GM19395 (cell line): Measurements from ENCODE around the gene MSX1.

Experiments
- ATAC-seq: cut with Tn5 transposase; IDR thresholded peaks from one replicate; pipeline ENCODE4 v1.9.1; 2021; ENCODE audit warnings: mild to moderate bottlenecking, moderate library complexity; ENCODE audit not compliant: unreplicated experiment

Gene MSX1

DNA sequence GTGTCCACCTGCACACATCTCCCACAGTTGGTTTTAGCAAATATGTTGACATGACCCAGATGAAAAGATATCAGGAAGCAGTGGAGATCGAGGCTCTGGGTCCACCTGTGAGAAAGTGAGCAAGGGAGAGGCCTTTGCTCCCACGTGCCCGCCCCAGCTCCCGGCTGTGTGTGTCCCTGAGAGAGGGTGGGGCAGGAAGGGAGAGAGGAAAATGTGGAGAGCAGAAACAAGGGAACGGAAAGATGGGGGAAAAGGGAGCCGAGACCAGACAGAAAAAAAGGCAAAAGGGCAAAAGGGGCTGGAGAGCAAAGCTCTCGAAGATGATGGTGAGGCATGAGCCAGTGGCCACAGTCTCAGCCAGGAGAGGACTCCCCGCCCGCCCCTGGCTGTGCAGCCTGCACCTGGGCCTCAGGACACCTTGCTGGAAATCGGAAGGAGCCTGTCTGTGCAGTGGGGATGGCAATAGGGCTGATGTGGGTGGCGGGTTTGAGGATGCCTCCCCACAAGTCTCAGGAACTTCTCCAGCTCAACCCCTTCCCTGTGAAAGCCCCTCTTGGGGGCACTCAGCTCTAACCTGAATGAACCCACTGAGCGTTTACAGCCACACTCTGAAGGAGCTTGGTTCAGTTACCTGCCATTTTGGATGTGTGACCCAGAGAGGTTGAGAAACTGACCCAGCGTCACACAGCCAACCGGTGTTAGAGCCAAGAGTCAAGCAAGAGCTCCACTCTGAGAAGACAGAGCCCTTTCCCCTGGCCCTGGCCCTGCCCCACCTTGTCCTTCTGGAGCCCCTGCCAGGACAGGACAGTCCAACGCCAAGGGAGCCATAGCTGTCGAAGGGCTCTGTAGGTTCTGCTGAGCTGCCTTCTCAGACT lies 20.3 kb upstream of the MSX1 start:
- no peak for ATAC-seq

DNA sequence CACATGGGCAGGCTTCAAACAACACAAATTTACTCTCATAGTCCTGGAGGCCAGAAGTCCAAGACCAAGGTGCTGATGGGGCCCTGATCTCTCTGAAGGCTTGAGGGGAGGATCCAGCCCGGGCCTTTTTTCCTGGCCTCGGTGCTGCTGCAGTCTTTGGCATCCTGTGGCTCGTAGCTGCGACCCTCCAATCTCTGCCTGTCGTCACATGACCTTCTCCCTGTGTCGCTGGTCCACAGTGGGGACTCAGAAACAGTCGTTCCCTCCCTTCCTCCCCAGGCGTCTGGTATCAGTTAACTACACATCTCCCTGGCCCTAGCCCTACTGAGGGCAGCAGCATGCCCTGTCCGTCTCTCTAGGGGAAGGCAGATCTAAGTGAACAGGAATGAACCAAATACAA lies 19.1 kb upstream of the MSX1 start:
- no peak for ATAC-seq

DNA sequence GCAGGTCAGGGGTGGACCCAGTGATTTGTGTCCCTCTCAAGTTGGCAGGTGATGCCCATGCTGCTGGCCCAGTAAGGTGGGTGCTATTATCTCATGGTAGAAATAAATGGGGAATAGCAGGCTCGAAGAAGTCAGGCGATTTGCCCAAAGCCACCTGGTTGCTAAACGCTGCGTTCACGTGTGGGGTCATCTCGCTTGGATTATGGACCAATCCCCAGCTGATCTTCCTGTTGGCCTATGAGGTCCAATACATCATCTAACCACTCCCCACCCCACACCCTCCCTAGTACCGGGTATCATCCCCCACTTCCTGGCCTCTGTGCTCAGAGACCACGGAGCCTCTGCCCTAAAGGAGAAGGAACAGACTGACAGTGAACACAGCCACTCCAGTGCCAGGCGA lies 18.3 kb upstream of the MSX1 start:
- ATAC-seq = no peak

DNA sequence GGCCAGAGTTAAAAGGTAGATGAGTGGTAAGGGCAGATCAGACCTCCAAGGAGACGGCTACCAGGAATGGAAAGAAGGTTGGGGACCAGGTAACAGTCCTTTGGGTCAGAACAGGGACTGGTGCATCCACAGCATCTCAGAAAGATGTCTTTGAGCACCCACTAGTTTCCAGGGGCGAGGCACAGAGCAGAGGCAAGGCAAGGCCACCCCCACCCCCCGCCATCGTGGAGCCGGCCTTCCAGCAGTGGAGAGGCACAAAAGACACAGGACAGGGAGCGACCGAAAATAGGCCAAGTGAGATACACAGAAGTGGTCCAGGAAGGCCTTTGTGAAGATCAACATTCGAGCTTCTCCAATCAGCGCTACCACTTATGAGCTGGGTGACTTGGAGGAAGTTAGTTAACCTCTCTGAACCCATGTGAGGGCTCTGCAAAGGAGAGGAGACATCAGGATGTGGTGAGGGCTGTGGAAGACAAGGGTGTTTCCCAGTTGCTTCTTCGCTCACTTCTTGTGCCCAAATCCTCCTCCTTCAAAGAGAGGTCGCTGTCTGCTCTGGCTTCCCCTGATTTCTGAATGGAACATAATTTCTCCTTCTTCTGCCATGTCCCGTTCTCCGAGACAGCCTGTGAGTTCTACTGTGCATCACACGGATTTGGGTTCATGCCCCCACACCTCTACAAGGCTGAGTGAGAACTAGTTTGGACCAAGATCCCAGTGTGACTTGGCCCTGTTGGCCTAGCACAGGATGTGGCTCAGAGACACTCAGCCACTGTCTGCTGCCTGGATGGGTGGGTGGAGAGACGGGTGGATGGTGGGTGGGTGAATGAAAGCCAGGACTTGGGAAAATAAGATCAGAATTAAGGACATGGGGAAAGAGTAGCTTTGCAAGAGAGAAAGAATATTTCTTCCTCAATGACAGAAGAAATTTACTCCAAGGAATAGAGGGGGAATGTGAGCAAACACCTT lies 16.7 kb upstream of the MSX1 start:
- ATAC-seq = no peak

DNA sequence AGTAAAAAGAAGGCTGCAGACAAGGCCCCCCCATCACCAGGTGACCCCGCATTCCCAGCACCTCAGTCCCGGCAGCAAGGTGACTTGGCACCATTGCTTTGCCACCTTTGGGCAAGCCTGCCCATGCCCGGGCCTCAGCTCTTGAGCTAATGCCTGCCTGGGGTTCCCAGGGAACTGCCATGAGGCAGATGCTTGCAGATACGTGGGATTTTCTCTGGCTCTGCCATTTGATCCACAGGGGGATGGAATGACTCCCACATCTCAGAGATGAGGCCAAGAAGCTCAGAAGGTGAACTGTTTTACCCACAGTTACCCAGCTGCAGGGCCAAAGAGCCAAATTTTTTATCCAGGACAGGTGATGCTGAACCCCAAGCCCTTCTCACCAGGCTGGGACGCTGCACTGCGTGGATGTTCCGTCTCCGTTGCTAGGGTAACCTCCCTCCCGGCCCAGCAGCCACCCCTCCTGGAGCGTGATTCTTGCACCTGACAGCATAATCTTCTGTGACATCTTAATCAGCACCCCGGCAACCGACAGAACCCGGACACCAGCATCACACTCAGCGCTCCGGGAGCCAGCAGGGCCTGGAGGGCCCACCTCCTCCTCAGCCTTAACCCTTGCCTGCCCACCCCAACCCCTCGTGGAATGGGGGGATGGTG lies 15.7 kb upstream of the MSX1 start:
- no peak for ATAC-seq

DNA sequence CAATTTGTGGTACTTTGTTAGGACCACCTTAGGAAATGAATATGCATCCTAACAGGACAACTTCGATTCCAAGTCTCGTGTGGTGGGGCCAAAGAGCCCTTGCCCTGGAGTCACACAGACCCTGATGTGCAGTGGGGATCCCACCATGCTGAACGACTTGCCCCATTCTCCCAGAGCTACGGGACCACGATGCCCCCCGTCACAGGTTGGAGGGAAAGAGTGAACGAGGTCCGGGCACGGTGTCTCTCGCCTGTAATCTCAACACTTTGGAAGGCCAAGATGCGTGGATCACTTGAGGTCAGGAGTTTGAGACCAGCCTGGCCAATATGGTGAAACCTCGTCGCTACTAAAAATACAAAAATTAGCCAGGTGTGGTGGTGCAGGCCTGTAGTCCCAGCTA lies 14.4 kb upstream of the MSX1 start:
- no peak for ATAC-seq

DNA sequence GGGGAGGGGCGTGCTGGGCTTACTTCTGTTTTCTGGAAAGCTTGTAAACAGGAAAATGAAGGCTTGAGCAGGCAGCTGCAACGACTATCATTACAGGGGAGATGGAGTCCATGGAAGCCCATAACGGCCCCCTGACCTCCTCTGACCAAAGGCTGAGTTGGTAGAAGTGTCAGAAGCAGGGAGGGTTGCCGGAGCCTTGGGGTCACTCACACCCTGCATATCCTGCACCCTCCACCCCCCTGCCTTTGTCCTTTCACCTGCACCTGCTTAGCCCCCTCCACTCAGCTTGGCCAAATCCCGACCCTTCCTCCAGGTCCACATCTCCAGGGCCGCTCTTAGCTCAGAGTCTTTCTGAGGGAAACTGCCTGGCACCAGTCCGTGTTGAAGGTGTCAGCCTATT lies 12.5 kb upstream of the MSX1 start:
- no peak for ATAC-seq

DNA sequence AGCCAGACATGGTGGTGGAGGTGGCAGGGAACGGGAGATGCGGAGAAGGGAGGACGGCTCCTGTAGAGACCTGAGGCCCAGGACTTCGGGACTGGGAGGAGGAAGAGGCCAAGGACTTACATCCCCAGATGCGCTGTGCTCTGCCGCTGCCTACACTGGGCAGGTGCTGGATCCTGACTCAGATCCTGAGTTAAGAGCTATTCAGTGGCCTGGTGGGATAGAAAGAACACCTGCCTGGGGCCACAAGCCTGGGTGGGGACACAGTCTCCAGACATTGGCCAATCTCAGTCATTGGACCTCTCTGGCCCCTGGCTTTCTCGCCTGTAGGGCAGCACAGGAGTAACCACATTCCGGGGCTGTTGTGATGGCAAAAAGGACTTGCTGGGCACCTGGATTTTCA lies 10.9 kb upstream of the MSX1 start:
- ATAC-seq = no peak

DNA sequence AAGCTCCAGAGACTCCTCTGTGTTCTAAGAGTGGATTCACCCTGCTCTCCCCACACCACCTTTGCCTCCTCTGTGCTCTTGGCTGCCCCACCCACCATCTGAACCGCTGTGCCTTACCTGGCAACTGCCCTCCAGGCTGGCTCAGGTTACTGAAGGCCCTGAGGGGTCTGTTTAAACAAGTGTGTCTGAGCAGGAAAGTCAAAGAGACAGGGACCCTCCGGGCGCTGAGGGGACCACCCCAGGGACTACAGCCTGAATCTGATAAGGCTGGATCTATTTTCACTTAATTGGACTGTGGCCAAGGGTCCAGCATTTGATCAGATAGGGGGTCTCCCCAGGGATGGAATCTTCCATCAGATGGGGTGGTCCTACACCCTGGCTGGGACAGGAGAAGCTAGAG lies 10.4 kb upstream of the MSX1 start:
- ATAC-seq = no peak

DNA sequence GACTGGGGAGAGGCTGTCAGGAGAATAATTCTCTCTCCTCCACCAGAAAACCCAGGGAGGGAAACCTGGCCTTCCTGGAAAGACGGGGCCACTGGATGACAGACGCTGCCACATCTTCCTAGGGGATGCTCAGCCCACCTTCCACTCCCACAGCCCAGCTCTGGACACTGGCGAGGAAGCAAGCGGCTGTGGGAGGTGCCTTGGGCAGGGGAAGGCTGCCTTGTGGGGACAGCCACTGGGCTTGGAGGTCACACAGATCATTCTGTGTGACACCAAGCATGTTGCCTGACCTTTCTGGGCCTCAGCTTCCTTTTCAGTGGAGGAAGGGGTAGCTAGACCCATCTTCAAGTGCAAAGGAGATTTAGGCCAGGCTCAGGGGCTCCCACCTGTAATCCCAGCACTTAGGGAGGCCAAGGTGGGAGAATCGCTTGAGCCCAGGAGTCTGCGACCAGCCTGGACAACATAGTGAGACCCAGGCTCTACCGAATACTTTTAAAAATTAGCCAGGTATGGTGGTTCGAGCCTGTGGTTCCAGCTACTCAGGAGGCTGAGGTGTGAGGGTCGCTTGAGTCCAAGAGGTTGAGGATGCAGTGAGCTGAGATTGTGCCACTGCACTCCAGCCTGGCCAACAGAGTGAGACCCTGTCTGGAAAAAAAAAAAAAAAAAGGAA lies 9.8 kb upstream of the MSX1 start:
- ATAC-seq = no peak

DNA sequence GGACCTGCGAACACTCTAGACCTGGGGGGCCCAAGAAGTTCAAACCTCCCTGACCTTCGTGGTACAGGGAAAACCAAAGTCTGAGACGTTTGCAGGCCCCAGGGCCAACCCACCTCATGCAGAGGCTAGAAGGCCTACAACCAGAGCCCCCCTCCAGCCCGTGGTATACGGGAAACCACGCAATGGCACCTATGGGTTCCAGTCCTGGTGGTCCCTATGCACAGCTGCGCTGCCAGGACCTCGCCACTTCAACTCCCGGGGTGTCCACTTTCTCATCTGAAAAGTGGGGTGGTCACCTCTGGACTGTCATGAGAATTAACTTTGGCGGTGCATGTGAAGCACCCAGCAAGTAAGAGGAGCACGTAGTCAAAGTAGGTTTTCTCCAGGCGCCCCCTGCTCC lies 8.4 kb upstream of the MSX1 start:
- ATAC-seq = no peak

DNA sequence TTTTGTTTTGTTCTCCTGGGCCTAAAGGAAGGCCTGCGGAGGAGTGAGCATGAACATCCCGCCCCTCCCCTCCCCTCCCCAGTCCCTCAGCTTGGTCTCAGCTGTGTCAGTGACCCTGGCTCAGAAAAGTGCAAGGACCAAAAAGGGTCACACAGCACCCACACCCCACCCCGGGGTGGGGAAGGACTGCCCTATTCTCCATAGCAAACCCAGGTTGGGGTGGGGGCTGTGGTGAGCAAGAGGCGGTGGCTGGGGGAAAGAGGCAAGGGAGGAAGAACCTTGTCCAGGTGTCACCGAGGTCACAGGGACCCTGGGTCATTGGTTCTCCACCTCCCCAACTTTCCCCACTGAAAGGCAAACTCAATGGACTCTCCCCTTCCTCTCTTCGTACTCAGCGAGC lies 7.6 kb upstream of the MSX1 start:
- ATAC-seq = no peak

DNA sequence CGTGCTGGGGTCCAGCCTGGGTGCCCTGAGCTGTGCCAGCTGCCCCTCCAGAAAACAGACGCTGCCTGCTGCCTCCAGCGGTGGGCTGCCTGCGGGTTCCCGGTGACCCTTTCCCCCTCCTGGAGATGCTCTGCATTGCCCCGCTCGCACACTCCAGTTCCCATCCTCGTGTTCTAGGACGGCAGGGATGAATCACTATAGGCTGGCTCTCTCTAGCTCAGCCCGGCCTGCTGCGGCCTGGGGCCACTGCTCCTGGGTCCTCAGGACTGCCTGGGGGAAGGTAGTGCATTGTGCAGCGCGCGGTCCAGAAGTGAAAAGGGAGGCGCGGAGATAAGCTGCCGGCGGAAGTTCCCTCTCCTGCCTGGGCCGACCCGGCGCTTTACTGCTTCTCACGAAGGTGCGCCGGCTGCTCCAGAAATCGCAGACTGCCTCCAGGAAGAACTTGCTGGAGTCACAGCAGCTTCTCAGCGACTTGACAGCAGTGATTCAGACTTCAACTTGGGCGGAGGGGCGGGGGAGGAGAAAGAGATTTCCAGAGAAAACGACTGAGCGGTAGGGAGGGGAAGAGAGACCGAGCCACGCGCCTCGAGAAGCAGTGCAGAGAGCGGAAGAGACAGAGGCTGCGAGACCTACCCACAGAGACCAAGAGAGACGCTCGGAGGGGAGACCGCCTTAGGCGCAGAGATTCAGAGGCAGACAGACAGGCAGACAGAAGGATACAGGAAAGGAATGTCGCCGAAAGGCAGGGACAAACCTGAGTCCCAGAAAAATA lies 6.7 kb upstream of the MSX1 start:
- ATAC-seq = peak; percentile 58

DNA sequence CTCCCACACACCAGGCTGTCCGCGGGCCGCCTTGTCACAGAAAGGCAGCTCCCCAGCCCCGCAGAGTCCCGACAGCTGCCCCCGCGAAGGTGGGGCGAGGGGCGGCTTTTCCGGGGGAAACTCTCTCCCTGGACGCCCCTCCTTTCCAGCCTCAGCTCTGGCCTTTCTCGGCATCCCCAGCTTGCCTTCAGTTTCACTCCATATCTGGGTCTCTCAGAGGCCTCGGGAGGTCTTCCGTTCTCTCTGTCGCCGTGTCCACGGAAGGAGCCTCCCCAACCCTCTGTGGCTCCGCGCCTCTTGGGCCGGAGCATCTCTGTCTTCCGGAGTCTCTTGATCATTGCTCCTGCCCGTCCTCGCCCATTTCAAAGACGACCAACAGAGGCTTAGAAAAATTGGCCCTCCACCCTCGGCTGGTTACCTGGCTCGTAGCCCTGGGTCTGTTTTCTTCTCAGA lies 6.1 kb upstream of the MSX1 start:
- peak; percentile 37 for ATAC-seq

DNA sequence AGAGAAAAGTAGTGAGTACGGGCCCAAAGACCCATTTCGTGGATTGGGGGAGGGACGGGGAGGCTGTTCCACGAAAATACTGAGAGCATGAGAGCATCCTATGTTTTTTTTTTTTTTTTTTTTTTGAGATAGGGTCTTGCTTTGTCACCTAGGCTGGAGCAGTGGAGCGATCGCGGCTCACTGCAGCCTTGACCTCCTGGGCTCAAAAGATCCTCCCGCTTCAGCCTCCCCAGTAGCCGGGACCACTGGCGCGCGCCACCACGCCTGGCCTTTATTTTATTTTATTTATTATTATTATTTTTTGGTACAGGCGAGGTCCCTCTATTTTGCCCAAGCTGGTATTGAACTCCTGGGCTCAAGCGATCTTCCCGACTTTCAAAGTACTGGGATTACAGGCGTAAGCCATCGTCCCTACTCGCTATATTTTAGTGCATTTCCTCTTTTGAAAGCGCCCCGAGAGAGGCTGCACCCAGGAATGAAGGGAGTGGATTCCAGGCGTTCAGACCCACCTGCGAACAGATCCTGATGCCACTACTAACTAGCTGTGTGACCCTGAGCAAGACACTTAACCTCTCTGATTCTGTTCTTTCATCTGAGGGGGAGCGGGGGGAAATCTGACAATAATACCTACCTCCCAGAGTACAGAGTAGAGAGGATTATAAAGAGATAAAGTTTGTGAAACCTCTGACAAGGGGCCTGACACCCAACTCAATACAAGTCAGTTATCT lies 5.4 kb upstream of the MSX1 start:
- ATAC-seq = no peak

DNA sequence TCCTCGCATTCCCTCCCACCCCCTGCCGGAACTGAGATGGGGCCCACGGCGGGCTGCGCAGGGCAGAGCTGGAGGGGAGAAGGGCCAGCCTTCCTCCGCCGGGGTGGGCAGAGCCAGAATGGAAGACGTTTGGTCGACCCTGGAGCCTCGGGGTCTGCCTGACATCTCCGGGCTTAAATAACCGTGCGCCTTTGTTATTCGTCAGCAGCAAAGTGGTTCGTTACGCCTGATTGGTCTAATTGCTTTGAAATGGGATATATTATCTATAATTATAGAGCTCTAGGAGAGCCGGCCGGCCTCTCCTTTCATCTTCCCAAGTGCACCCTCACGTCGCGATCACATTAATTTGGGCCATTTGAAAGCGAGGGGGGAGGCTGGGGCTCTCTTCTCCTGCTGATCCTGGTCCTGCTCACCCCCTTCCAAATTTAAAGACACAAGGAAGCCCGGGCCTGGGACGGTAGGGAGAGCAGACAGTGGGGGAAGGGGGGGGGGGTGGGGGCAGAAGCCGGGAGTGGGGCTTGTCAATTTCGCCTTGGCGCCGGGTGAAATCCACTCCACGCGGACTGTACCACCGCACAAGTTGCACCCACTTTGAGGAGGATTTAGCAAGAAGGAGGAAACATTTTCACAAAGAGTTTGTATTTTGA lies 4.7 kb upstream of the MSX1 start:
- no peak for ATAC-seq

DNA sequence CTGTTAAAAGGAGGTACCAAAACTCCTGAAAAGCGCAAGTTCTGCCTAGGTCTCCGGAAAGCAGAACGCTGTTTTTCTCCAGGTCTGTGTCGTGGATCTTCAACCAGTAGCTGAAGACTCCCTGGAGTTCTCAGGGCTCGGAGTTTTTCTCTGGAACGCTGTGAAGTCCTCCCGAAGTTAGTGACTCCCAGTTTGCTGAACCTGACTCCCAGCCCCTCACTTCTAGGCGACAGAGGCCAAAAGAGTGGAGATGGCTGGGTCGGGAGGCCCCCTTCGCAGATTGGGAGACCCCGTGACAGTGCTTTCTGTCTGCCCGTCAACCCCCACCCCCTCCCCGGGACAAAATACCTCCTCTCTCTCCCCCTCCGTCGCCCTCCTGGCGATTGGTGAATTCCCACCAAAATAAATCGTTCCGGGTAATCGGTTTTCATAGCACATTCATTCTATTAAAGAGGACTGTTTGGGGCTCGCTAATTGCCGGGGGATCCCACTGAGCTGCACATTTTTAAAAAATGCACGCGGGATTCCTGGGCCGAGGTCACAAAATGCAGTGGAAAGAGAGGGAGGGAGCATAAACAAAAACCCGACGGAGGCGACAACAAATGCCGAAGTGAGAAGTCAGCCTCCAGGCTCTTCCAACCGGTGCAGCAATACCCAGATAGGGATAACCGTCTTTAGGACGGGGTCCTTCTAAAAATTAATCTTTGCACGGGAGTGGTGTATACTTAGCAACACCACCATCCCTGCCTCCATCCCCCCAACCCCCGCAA lies 4.0 kb upstream of the MSX1 start:
- ATAC-seq = no peak
